Spleen (tissue), 7 donors: ENCODE measurements around the gene EGFR.

Experiments
- CTCF ChIP-seq, 11 experiments: fragments of 200-600 bp in 7 of 11; fragments of 450-650 bp in 4 of 11; sonication (generic) in 4 of 11; IDR thresholded peaks in 8 of 11; conservative IDR thresholded peaks in 3 of 11; 1 replicate in 7 of 11; 2 replicates in 4 of 11; pipeline versions ENCODE4 v1.4.0 to v1.8.0; 2016 to 2021; ENCODE audit warnings: antibody characterized with exemption in 11 of 11, inconsistent platforms in 4 of 11, mild to moderate bottlenecking in 1 of 11
- POLR2A ChIP-seq, 3 donors: fragments of 450-650 bp; IDR thresholded peaks; one replicate each; pipeline ENCODE4 v1.5.1; 2017; ENCODE audit warnings: antibody characterized with exemption in 3 of 3, mild to moderate bottlenecking in 1 of 3
- donor health status: DM: no; HTN: no; CAD: no; lungs with moderate emphysema.
- donor health status: DM: no; HTN: no; CAD: no.
- donor health status: DM: no; HTN: no; CAD: no.

- no peak for TF ChIP-seq CTCF (IDR thresholded peaks at IDR 0.05 in 8 of 11, conservative IDR thresholded peaks at IDR 0.05 in 3 of 11)
- TF ChIP-seq POLR2A (IDR thresholded peaks at IDR 0.05), result no peak
Measured at GRCh38 chr7:55234408-55234807, 215.6 kb downstream of the EGFR start.
